CD4-positive, alpha-beta T cell treated with Interferon alpha-2 for 1 hour (primary cell): ENCODE data around the gene BCL11B.

Experiments
- DNase-seq, 2 donors: peaks; one replicate each; pipeline ENCODE4 v3.0.0-alpha.2; 2020 to 2022

BCL11B gene

DNA sequence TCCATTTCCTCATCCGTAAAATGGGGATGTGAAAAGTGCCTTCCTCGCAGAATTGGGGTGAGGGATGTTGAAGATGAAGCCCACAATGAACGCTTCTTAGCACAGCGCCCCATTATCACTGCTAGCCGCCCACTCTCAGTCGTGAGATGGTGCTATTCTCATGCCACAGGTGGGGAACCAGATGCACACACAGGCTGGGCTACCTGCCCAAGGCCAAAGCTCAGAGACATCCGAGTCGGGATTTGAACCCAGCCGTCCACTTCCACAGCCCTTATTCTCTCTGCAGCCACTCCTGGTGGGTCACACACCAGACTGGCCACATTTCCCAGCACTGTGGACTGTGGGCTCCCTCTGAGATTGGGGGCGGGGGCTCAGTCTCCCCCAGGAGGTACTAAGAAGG, 55.8 kb downstream of the BCL11B start:
- no peak for DNase-seq

DNA sequence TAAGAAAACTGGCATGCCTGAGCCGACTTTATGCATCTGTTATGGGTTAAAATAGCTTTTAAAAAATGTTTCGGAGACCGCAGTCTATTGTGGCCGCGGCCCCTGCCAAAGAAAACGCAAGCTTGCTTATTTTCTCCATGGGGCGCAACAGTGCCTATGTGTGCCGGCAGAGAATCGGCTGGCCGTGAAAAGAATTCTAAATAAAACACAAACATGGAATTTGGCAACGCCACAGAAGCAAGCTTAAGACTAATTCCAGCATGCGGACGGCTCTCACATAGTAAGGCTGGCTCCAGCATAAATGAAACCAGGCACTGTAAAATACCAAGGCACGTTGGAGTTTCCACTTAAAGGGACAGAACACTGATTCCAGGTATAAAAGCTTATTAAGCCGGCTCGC, 56.7 kb downstream of the BCL11B start:
- no peak for DNase-seq

DNA sequence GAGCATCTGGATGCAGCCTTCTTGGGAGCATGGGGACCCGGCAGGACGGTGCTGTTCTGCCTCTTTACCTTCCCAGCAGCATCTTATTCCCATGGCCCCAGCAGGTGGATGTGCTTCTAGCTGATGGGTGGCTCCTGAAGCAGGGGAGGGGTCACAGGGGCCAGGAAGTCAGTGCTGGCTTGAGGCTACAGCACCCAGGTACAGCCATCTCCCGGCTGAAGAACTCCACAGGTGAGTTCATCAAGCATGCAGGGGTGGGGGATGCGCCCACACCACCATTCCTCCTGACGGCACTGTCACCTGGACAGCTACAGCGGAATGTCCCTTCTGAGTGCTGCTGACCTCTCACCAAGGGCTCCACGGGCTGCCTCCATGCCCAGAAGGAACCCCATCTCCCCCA, 57.3 kb downstream of the BCL11B start:
- no peak for DNase-seq

DNA sequence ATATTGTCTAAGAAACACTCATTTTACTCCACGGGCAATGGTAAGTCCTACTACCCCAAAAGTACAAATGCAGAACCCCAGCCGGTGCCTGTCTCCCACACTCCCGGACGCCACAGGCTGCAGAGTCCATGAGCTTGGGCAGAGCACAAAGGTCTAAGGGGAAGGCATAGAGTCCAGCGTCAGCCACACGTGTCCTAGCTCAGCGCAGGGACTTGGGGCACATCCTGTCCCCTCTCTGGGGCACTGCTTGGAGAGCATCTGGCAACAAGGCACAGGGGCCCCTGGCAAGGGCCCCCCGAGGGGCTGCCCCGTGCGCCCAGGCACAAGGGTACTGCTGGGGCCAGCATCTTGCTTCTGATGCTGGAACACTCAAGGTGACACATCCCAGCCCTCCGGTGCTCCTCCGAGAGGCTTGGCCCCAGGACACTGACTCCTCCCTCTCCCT, 58.4 kb downstream of the BCL11B start:
- DNase-seq, result no peak

DNA sequence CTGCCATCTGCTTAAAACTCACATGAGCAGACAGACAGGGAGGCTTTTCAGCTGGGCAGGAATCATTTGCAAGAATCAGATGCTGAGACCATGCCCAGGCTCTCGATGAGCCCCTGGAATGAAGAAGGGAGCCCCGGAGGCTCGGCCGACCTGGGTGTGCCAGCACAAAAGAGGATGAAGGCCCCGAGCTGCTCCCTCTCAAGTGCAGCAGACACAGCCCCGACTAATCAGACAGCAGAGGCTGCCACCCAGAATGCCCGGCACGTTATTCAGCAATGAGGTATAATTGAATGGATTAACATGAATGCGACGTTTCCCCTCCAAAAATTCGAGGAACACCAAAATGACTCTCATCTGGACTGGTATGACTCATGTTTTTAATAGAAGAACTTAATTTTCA, 58.9 kb downstream of the BCL11B start:
- DNase-seq, result no peak

DNA sequence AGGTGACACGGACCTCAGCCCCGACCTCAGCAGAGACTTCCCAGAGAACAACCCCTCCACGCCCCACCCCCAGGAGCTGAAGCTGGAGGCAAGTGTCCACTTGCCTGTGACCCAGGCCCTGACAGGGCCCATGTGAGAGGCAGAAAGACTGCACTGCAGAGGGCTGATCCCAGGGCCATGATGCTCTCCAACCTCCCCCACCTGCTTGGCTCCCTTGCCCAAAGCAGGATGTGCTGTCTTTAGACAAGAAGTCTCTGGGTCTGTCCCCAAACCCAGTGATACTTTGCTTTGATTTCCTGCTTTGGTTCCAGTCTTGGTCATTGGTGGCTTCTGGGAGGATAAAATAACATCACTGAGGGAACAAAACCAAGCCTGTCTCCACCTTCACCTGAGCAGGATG, 59.4 kb downstream of the BCL11B start:
- no peak for DNase-seq

DNA sequence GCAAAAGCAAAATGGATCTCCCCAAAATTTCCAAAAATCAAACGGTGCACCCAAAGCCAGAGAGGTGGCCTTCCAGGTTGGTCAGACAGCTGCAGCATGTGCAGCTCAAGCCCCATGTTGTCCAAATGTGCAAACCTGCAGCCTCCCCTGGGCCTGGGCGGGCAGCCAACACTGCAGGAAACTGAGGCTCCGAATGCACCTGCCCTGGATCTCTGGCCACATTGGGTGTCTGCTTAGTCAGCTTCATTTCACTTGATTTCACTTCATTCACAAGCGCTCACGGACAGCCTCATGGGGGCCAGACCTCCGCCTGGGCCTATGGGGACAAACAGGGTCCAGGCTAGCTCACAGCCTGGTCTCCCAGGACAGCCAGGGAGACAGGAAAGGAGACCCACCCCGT, 59.8 kb downstream of the BCL11B start:
- no peak for DNase-seq

DNA sequence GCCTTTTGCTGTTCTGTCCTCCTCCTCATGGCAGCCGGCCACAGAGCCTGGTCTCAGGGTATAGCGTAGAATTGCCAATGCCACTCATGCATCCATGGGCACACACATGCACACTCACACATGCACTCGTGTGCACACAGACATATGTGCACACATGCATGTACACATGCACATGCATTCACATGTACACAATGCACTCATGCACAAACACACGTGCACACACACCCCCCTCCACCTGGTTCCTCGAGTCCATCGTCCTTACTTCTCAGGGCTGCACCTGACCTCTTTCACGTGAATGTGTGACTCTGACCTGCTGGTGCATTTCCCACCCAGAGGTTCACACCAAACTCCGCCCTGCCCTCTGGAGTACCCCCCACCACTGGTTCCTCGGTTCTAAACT, 60.6 kb downstream of the BCL11B start:
- no peak for DNase-seq

DNA sequence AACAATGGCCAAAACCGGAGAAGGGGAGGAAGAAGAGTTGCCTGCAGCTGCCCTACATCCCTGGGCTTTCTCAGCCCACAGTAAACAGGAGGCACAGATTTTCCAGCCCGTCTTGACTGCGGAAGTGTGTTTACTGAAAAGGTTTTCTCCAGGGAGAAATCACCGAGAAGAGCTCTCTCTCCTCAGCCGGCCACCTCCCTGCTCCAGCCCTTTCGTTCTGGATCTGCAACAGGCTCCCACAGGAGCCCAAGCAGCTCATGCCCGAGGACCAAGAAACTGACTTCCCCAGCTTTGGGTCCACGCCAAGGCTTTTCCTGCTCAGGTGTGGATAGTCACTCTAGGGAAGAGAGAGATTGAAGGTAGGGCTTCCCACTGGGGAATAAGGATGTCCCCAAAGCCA, 61.7 kb downstream of the BCL11B start:
- no peak for DNase-seq

DNA sequence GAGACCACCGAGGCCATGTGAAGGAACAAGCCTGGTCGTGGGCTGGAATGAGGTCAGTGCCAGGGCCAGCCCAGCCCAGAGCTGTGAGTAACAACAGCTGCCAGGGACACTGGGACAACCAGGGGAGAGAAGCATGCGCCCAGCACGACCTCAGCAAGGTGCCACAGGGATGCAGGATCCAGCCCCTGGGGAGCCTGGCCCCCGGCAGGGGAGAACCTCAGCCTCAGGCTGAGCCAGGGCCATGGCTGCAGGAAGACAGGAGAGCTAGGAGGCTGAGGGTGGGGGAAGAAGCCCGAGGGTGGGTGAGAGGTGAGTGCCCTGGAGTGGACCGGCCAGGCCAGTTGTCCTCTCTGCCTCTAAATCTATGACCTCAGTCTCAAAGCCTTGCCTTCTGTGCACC, 62.6 kb downstream of the BCL11B start:
- DNase-seq, result no peak

DNA sequence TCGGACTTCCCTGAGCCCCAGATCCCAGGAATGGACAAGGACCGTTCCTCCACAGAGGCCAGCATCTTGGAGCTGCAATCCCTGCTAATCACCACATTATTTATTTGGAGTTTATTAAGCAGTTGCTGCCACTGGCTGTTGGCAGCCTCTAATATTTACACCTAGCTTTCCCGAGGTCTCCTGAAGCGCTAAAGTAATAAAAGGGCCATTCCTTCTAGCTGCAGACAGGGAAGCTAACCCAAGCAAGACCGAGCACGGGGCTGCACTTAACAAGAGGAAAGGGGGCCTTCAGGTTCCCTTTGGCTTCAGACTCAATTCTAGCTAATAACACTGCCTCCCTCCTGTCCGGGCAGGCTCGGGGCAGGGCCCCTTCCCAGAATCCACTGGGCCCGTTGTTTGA, 63.7 kb downstream of the BCL11B start:
- DNase-seq, result no peak

DNA sequence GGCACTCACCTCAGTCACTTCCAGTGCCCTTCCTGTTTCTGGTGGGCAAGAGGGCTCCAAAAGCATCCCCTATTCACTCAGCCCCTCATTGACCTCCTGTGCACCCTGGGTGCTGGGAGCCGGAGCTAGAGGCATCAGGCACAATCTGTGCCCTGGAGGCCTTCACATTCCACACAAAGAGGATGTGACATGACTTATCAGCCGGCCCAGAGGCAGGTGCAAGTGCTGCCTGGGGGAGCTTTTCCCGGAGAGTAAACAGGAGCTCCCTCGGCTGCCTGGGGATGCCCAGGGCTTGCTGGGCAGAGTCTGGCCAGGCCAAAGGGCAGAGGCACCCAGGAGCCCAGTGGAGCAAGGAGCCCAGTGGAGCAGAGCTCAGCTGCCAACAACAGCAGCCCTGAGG, 64.5 kb downstream of the BCL11B start:
- no peak for DNase-seq

DNA sequence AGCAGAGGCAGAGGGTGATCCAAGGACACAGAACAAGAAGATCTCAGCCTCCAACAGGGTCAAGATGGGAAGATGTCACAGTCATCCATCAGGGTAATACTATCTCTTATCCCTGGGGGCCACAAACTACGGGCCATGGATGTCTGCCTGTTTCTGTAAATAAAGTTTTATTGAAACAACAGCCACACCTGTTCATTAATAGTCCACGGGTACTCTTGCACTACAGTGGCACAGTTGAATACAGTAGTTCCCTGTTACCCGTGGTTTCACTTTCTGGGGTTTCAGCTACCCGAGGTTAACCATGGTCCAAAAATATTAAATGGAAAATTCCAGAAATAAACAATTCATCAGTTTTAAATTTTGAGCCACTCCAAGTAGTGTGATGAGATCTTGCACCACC, 65.9 kb downstream of the BCL11B start:
- DNase-seq, result peak in 1 of 2 donors; percentile 42

DNA sequence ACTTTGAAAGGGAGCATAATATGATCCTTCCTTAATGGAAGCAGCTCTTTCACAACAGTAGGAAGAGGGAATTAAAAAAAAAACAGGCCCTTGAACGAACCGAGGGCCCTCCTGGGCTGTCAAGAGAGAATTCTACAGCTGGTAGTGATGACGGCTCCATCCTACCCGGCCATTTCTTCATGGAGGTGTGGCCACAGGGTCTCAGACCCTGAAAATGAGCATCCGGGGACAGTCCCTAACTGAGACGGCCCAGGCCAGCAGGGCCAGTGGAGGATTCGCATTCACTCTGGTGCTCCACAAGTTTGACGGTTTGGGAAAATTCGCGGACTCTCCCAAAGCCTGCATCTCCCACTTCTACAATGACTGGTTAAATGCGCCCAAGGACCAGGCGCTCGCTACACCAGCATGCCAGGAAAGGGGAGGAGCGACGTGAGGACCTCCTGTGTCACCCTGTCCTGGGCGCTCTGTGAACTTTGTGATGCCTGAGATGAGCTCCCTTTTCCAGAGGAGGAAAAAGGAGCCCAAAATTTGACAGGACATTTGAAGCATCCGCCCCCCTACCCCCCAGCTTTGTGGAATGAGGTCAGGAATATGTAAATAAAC, 66.8 kb downstream of the BCL11B start:
- no peak for DNase-seq

DNA sequence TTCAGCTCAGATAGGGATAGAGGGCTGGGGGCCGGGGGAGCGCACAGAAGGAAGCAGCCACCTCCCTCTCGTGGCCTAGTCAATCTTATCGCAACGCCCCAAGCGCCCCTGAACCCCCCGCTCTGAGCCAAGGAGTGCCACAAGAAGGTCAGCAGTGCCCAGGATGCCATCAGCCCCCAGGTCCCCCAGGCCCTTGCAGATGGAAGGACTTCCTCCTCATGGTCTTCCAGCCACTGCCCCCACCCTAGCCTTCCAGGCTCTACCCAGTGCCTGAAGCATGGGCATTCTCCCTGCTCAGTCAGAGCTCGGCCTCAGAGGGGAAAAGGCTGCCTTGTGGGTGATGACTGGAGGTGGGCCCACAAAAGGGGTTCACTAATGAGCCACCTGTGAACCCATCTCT, 68.2 kb downstream of the BCL11B start:
- no peak for DNase-seq

DNA sequence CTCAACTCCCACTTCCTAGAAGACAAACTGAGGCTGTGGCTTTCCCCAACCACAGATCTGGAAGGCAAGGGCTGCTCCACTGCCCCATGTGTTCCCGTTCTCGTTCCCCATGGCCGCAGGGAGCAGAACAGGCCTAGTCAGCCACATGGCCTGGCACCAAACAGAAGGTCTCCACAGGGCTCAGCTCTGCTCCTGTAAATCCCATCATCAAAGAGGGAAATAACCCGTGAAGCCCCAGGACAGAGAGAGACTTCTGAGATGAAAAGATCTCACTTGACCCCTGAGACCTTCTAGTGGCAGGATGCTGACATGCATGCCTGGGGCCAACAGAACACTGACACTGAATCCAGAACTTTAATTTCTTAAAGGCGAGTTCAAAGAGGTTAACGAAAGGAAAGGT, 68.9 kb downstream of the BCL11B start:
- DNase-seq, result no peak

DNA sequence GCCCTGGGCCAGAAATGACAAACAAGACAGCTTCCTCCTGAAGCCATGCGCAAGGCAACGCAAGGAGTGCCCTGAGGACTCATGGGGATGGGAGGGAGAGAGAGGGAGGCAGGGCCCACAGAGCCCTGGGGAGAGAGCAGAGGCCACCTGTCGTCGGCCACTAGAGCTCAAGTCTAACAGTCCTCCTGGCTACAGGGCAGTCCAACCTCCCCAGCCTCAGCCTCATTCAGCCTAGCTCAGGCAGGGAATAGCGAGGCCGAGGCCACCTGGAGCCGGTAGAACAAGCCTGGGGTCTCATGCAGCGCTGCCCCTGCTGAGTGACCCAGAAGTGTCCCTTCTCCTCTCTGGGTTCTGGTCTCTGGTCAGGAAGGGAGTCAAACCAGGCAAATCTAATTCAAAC, 69.5 kb downstream of the BCL11B start:
- no peak for DNase-seq

DNA sequence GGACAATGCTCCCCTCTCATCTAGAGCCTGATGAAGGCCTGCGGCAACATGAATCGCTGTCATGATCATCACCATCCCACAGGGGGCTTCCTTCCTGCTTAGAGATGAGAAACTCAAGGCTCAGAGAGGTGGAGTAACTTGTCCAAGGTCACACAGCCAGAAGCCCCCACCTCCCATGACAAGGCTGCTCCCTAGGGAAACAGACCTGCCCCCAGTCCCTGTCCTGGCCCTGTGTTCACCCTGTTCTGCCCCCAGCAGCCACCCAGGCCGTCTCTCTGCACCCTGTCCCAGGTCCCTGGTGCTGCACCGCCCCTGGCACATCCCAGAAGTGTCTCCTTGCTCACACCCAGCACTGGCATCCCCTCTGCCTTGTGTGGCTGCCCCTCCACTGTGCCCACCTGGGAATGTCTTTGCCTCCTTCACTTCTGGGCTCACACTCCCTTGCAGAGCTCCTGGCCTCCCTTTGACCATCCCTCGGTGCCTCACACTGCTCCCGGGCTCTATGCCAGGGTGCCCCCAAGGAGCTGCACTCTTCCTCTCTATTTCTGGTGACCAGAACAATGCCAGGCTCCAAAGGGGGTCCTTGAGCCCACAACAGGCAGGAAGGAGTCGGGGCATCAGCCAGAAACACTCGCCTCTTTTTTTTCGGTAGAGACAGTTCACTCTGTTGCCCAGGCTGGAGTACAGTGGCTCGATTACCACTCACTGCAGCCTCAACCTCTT, 70.5 kb downstream of the BCL11B start:
- peak in 1 of 2 donors; percentile 51 for DNase-seq

DNA sequence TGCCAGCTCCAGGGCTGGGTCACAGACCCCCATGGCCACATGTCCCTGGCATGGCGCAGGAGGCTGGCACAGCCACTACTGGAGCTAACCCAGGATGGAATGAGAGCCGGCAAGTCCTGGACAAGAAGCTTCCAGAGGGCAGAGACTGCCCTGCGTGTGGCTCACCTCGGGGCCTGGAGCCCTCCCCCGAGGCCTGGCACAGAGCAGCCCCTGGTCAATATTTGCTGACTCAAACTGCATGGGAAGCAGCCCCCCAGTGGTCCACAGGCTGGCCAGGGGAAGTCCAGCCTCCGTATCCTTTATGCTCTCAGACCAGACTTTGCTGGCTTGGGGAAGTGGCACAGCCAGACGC, 71.4 kb downstream of the BCL11B start:
- DNase-seq, result no peak

DNA sequence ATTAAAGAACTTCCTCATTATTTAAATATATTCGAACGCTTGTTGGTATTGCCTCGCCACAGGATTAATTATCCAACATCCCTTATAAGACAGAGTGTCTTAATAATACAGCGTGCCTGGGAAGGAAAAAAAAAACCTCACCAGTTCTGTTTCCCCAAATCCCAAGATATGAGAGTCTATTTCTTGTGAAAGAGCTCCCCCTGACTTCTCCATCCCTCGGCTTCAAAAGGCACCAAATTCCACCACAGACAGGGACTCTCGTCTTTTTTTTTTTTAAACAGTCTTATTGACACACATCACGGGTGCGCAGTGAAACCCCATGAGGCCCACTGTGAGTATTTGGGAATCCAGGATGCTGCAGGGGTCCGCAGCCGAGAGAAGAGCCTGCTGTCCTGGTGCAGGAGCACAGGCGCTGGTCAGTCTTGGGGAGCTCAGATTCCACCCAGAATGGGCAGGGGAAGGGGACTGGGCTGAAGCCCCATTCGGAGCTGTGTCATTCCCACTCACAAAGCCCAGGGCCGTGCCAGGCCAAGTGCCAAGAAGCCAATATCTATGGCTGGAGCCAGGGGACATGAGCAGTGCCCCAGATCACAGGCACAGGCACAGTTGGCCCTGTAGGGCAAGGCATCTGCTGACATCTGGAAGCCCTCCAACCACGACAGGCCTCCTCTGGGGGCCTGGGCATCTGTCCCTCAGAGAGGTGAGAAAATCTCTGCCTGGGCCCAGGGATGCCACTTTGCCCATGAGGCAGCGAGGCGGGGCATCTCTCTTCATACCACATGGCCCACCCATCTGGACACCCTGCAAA, 71.9 kb downstream of the BCL11B start:
- no peak for DNase-seq

DNA sequence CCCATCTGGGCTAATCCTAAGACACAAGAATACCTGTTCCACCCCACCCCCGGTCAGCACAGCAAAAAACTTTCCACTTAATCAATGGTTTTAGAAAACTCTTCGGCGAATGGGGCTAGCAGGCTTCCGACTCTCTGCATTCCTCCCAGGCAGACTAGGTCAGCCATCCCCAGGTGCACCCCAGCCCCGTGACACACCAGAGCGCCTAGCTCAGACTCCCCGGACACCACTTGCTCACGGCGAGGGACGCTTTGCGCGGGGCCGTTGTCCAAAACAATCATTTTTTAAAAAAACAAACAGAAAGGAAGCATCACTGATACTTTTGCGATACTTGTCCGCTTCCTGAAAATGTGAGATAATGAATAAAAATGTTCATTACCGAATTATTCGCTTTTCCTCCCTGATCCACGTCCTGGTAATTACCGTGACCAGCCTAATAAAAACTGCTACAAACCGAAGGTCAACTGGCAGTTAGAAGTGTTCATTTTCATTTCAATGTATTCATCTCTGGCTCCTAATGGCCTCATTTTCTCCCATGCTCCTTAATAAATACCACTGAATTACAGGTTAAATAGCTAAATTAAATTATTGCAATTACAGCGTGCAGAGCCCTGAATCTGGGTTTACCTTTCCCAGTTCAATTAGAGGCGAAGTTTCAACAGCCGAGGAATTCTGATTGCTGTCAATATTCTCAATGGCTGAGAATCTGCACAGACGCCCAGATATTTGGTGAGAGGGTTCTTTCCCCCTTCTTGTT, 73.1 kb downstream of the BCL11B start:
- no peak for DNase-seq

DNA sequence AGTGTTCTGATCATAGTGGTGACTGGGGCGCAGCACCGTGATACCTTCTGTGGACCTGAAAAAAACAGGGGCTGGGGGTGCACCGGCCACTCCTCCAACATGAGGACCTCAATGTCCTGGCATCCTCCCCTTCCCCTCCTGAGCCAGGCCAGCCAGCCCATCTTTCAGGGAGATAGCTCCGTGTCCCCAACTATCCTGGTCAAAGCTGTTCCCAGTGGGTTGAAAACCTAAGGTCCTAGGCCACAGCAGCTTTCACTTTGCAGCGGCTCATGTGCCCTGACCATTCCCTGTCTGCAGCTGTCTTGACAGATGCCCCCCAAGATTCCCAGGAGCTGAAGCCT, 75.7 kb downstream of the BCL11B start:
- DNase-seq, result no peak

DNA sequence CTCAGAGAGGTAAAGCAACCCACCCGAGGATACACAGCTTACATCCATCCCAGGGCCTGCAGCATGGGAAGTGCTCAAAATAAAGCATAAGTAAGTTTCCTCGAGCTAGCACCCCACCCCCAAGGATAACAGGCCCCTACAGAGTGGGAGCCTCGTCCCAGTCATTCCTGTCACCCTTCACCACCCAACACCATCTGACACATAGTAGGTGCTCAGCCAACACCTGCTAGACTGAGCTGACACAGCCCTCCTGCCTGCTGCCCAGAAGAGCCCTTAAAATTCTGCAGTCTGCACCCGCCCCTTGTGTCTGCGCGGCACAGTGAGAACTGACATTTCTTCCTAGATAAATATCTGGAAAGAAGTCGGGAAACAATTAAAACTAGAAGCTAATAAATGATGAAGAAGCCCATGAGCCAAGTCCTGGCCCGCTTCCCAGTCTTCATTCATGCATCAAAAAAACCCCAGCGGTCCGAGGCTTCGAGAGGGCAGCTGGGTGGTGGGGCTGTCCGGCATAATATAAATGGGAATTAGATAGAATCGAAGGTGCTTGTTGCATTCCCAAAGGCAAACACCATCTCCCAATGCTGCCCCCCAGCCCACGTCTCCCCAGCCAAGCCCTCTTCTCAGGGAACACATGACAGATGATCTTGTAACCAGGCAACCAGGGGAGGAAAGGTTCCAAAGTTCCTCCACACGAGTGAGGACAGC, 76.2 kb downstream of the BCL11B start:
- DNase-seq, result no peak
